MM.1S (cell line): ENCODE results near the gene DBF4B.

Experiments used
- EZH2 ChIP-seq: fragments of 300-600 bp; sonication (generic); optimal IDR thresholded peaks from 2 replicates; pipeline ENCODE3; 2017; ENCODE audit warnings: low read depth, mild to moderate bottlenecking, antibody characterized with exemption, low read length, mixed read lengths
- EZH2phosphoT487 ChIP-seq: fragments of 300-600 bp; sonication (generic); IDR thresholded peaks from 2 replicates; pipeline ENCODE4 v1.6.1; 2018; ENCODE audit warnings: antibody characterized with exemption, low read length
- TF ChIP-seq, protein P1 (sequence below): fragments of 300-600 bp; sonication (generic); IDR thresholded peaks from 2 replicates; pipeline ENCODE4 v1.5.1; 2016; ENCODE audit warnings: antibody characterized with exemption, low read length, mixed read lengths

DNA sequence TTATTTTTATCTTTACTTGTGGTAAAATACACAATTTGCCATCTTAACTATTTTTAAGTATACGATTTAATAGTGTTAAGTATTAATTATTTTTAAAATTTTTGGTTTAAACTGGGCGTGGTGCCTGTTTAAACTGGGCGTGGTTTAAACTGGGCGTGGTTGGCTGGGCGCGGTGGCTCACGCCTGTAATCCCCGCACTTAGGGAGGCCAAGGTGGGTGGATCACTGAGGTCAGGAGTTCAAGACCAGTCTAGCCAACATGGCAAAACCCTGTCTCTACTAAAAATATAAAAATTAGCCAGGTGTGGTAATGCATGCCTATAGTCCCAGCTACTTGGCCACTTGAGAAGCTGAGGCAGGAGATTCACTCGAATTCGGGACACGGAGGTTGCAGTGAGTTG, 14.9 kb upstream of the DBF4B start:
- TF ChIP-seq, protein P1, sequence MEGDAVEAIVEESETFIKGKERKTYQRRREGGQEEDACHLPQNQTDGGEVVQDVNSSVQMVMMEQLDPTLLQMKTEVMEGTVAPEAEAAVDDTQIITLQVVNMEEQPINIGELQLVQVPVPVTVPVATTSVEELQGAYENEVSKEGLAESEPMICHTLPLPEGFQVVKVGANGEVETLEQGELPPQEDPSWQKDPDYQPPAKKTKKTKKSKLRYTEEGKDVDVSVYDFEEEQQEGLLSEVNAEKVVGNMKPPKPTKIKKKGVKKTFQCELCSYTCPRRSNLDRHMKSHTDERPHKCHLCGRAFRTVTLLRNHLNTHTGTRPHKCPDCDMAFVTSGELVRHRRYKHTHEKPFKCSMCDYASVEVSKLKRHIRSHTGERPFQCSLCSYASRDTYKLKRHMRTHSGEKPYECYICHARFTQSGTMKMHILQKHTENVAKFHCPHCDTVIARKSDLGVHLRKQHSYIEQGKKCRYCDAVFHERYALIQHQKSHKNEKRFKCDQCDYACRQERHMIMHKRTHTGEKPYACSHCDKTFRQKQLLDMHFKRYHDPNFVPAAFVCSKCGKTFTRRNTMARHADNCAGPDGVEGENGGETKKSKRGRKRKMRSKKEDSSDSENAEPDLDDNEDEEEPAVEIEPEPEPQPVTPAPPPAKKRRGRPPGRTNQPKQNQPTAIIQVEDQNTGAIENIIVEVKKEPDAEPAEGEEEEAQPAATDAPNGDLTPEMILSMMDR = no peak
- TF ChIP-seq EZH2 (no peak), EZH2phosphoT487 (no peak)
